ENCODE measurements around the gene ARG1. TPM values are rescaled to one million over a fixed set of nuclear protein-coding genes. Genes with fewer than 3 reads are reported as not detected.

The ARG1 gene
- total and polyA plus RNA-seq, 8 donors: 0.30 to 2.2 (median 2.2) TPM; not detected in 5

- Histone ChIP-seq H3K4me3 (no peak overlapping the region), H3K27ac (no peak overlapping the region), H3K36me3 (no peaks in the 10 kb centered on the region), H3K9me3 (no peaks in the 10 kb centered on the region), H3K4me1 (no peaks in the 10 kb centered on the region), H3K27me3 (no peaks in the 10 kb centered on the region)
- DNase-seq: no peak
- 69 to 83% (median 71%) methylated on average over 4 of the region's 4 CpGs for WGBS, 5 donors
- intact Hi-C loops (cut with DNase I; ENCODE audit: low total_unique reads): no loop called here
- TF ChIP-seq EP300 (IDR thresholded peaks at IDR 0.05) (no peak), CTCF (IDR thresholded peaks at IDR 0.05) (no peak), POLR2AphosphoS5 (IDR thresholded peaks at IDR 0.05) (no peak)
These were observed 14.1 kb upstream of the ARG1 start for GRCh38 chr6:131558922-131559321.

- Histone ChIP-seq H3K36me3 (no peaks in the 10 kb centered on the region), H3K4me1 (no peaks in the 10 kb centered on the region), H3K27ac (no peak overlapping the region), H3K27me3 (no peaks in the 10 kb centered on the region), H3K4me3 (no peak overlapping the region), H3K9me3 (no peaks in the 10 kb centered on the region)
- WGBS, 5 donors: 86 to 90% (median 89%) methylated on average over 4 of the region's 4 CpGs
- intact Hi-C loops (cut with DNase I; ENCODE audit: low total_unique reads): no loop called here
- DNase-seq: no peak
- TF ChIP-seq POLR2AphosphoS5 (IDR thresholded peaks at IDR 0.05) (no peak), POLR2A (IDR thresholded peaks at IDR 0.05) (no peak), EP300 (IDR thresholded peaks at IDR 0.05) (no peak), CTCF (IDR thresholded peaks at IDR 0.05) (no peak)
These were observed 10.9 kb upstream of the ARG1 start for GRCh38 chr6:131561925-131562707.

- no peak overlapping the region for H3K27ac ChIP-seq
- no peak for TF ChIP-seq CTCF (IDR thresholded peaks at IDR 0.05)
- no peak for TF ChIP-seq POLR2A (IDR thresholded peaks at IDR 0.05)
- no peak for TF ChIP-seq POLR2AphosphoS5 (IDR thresholded peaks at IDR 0.05)
- TF ChIP-seq EP300 (IDR thresholded peaks at IDR 0.05): no peak
- no peaks in the 10 kb centered on the region for H3K4me1 ChIP-seq
- H3K27me3 ChIP-seq: no peaks in the 10 kb centered on the region
- WGBS, 5 donors: 65 to 72% (median 68%) methylated on average over 2 of the region's 2 CpGs
- H3K9me3 ChIP-seq: no peaks in the 10 kb centered on the region
- no peak for DNase-seq
- H3K36me3 ChIP-seq: no peaks in the 10 kb centered on the region
- intact Hi-C loops (cut with DNase I; ENCODE audit: low total_unique reads): no loop called here
- no peak overlapping the region for H3K4me3 ChIP-seq
These were observed 8.0 kb upstream of the ARG1 start for GRCh38 chr6:131565056-131565455.

- DNase-seq: no peak
- intact Hi-C loops (cut with DNase I; ENCODE audit: low total_unique reads): no loop called here
- no peaks in the 10 kb centered on the region for H3K27me3 ChIP-seq
- TF ChIP-seq CTCF (IDR thresholded peaks at IDR 0.05): no peak
- no peak for TF ChIP-seq EP300 (IDR thresholded peaks at IDR 0.05)
- TF ChIP-seq POLR2AphosphoS5 (IDR thresholded peaks at IDR 0.05): no peak
- TF ChIP-seq POLR2A (IDR thresholded peaks at IDR 0.05): no peak
- WGBS, 5 donors: 67 to 88% (median 83%) methylated on average over 4 of the region's 4 CpGs
- H3K4me1 ChIP-seq: peaks cover 0 to under 1% (median 0%) of the 10 kb centered on the region in 4 donors
- H3K27ac ChIP-seq: no peak overlapping the region
- no peaks in the 10 kb centered on the region for H3K36me3 ChIP-seq
- no peaks in the 10 kb centered on the region for H3K9me3 ChIP-seq
- no peak overlapping the region for H3K4me3 ChIP-seq
These were observed 4.3 kb upstream of the ARG1 start for GRCh38 chr6:131568726-131569125.
